ENCODE data around the gene ADGRF5. TPM values are rescaled to one million over a fixed set of nuclear protein-coding genes. Genes with fewer than 3 reads are reported as not detected.
"Not testable (repeated sequence)": the region's sequence is repeated elsewhere in the genome, so short reads cannot be mapped to it uniquely, and the experiment has no call there.

ADGRF5 gene
- total RNA-seq, 1 experiment from 2014 or later = 40.0 TPM

GRCh38 chr6:46838033-46838432, 83.7 kb downstream of the ADGRF5 start:
- Histone ChIP-seq H3K4me2 (no peak overlapping the region), H3K9me3 (ENCODE audit: insufficient read depth, low read depth) (peaks cover 13% of the 10 kb centered on the region), H3K27ac (no peak overlapping the region), H3F3A (ENCODE audit: insufficient read depth, low read depth) (no peaks in the 10 kb centered on the region), H3K4me3 (no peak overlapping the region), H2AFZ (no peak overlapping the region), H4K20me1 (ENCODE audit: insufficient read depth) (no peaks in the 10 kb centered on the region), H3K36me3 (ENCODE audit: low read depth) (no peaks in the 10 kb centered on the region), H3K27me3 (ENCODE audit: insufficient read depth, low read depth) (no peaks in the 10 kb centered on the region), H3K79me2 (ENCODE audit: low read depth) (no peaks in the 10 kb centered on the region), H3K9me2 (ENCODE audit: insufficient read depth) (no peaks in the 10 kb centered on the region), H3K4me1 (replicated peaks; ENCODE audit: insufficient read depth) (no peaks in the 10 kb centered on the region)
- TF ChIP-seq EZH2 (IDR thresholded peaks at IDR 0.05; ENCODE audit: low read depth) = no peak
- TF ChIP-seq CTCF (conservative IDR thresholded peaks at IDR 0.05) = no peak
- no peak for DNase-seq
- intact Hi-C loops (cut with micrococcal nuclease; ENCODE audit: unreplicated experiment) = no loop called here
- CTCF ChIA-PET = interaction anchor here (0.6 kb wide), 1 partner anchor 391 kb away, joined by 3 read pairs; no protein-coding TSS in a partner anchor
- POLR2A ChIA-PET (ENCODE audit: unreplicated experiment) = interaction anchor here (0.6 kb wide), 1 partner anchor 1521 kb away, joined by 5 read pairs; no protein-coding TSS in a partner anchor
- BruUV-seq (replicated peaks) = no TSS peak

GRCh38 chr6:46834991-46835390, 86.7 kb downstream of the ADGRF5 start:
- H3K36me3 ChIP-seq (ENCODE audit: low read depth); H3K4me3 ChIP-seq; H3K27ac ChIP-seq; H3F3A ChIP-seq (ENCODE audit: insufficient read depth, low read depth); H2AFZ ChIP-seq; H3K4me1 ChIP-seq (replicated peaks; ENCODE audit: insufficient read depth); H4K20me1 ChIP-seq (ENCODE audit: insufficient read depth); H3K4me2 ChIP-seq; H3K9me3 ChIP-seq (ENCODE audit: insufficient read depth, low read depth); DNase-seq; H3K79me2 ChIP-seq (ENCODE audit: low read depth); BruUV-seq (replicated peaks); intact Hi-C loops (cut with micrococcal nuclease; ENCODE audit: unreplicated experiment); H3K9me2 ChIP-seq (ENCODE audit: insufficient read depth); CTCF ChIA-PET; POLR2A ChIA-PET (ENCODE audit: unreplicated experiment); H3K27me3 ChIP-seq (ENCODE audit: insufficient read depth, low read depth): not testable (repeated sequence)

GRCh38 chr6:46834257-46834916, 87.4 kb downstream of the ADGRF5 start:
- H3K4me3 ChIP-seq; BruUV-seq (replicated peaks); POLR2A ChIA-PET (ENCODE audit: unreplicated experiment); H4K20me1 ChIP-seq (ENCODE audit: insufficient read depth); H2AFZ ChIP-seq; H3K4me1 ChIP-seq (replicated peaks; ENCODE audit: insufficient read depth); CTCF ChIA-PET; H3K4me2 ChIP-seq; H3K9me2 ChIP-seq (ENCODE audit: insufficient read depth); H3F3A ChIP-seq (ENCODE audit: insufficient read depth, low read depth); H3K9me3 ChIP-seq (ENCODE audit: insufficient read depth, low read depth); H3K79me2 ChIP-seq (ENCODE audit: low read depth); intact Hi-C loops (cut with micrococcal nuclease; ENCODE audit: unreplicated experiment); H3K36me3 ChIP-seq (ENCODE audit: low read depth); H3K27ac ChIP-seq; H3K27me3 ChIP-seq (ENCODE audit: insufficient read depth, low read depth); DNase-seq: not testable (repeated sequence)

GRCh38 chr6:46832816-46833215, 88.9 kb downstream of the ADGRF5 start:
- no peak overlapping the region for H3K4me2 ChIP-seq
- no peak overlapping the region for H2AFZ ChIP-seq
- ChIA-PET CTCF (no interaction called here), POLR2A (ENCODE audit: unreplicated experiment) (no interaction called here)
- intact Hi-C loops (cut with micrococcal nuclease; ENCODE audit: unreplicated experiment) = no loop called here
- BruUV-seq (replicated peaks) = no TSS peak
- DNase-seq = no peak
- H3K9me2 ChIP-seq (ENCODE audit: insufficient read depth) = no peaks in the 10 kb centered on the region
- H3F3A ChIP-seq (ENCODE audit: insufficient read depth, low read depth) = no peaks in the 10 kb centered on the region
- H3K4me3 ChIP-seq = no peak overlapping the region
- H3K27me3 ChIP-seq (ENCODE audit: insufficient read depth, low read depth) = no peaks in the 10 kb centered on the region
- no peaks in the 10 kb centered on the region for H3K79me2 ChIP-seq (ENCODE audit: low read depth)
- no peaks in the 10 kb centered on the region for H3K4me1 ChIP-seq (replicated peaks; ENCODE audit: insufficient read depth)
- H3K27ac ChIP-seq = no peak overlapping the region
- TF ChIP-seq EZH2 (IDR thresholded peaks at IDR 0.05; ENCODE audit: low read depth) = no peak
- H3K36me3 ChIP-seq (ENCODE audit: low read depth) = no peaks in the 10 kb centered on the region
- no peaks in the 10 kb centered on the region for H4K20me1 ChIP-seq (ENCODE audit: insufficient read depth)
- H3K9me3 ChIP-seq (ENCODE audit: insufficient read depth, low read depth) = no peaks in the 10 kb centered on the region
